ENCODE measurements around the gene CFL1.
A peak's percentile ranks its signal among the peaks of the same experiment; 100 is the strongest.

The CFL1 gene

DNA sequence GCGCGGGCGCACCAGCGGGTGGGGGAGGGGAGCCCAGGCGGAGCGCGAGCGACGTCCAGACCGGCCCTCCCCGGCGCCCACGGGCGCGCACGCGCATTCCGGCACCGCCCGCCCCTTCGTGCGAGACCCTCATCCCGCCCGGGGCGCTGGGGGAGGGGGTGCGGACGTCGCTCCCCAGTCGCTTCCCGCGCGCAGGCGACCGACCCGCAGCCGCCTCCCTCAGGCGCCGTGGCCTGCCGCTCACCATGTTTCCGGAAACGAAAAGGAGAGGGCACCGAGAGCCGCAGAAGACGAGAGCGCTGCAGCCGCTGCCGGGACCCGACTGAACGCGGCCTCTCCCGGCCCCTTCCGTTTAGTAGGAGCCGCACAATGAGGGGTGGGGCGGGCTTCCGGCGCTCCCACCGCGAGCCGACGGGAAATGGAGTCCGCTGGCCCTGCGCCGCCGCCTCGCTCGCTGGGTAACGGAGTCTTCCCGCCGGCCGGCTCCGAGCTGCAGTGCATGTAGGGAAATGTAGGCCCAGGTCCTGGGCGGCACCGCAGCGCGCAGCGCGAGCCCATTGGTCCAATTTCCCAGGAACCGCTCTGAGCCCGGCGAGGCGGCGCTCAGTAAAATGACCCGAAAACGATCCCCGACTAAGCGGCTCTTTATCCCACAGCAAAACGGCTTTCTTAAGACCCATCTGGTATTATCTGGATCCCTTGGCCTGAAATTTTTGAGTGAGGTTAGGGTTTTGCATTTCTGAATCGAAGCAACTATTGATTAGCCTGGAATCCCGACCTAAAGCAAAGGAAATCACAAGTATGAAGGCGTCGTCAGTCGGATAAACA is at the start of gene CFL1:
CFL1 (minus strand) TSS at position 328 of the 828 bp plus-strand sequence; CDS start at position 247, 81 bp downstream.
- no peaks in the 10 kb centered on the region for H3K27me3 ChIP-seq (ENCODE audit: control insufficient read depth in 1 of 2, insufficient read depth in 2 of 2, low read length in 2 of 2)
- peaks cover 45 to 52% of the 10 kb centered on the region in 2 donors for H3K4me1 ChIP-seq (ENCODE audit: control insufficient read depth in 1 of 2, insufficient read depth in 2 of 2, low read length in 2 of 2)
- peak within 1 kb of the TSS; percentile 96 to 98 for H3K4me3 ChIP-seq (ENCODE audit: low read depth in 1 of 2, low read length in 2 of 2)
- no peaks in the 10 kb centered on the region for H3K9me3 ChIP-seq (ENCODE audit: control insufficient read depth in 1 of 2, low read length in 2 of 2)
- peak within 1 kb of the TSS; percentile 86 to 87 for H3K9ac ChIP-seq (ENCODE audit: low read depth in 1 of 2, low read length in 2 of 2)
- H3K36me3 ChIP-seq (ENCODE audit: control insufficient read depth in 1 of 2, insufficient read depth in 2 of 2, low read length in 2 of 2) = peaks cover 25 to 46% of the 10 kb centered on the region in 2 donors
- peak within 1 kb of the TSS; percentile 94 for H3K27ac ChIP-seq (ENCODE audit: low read depth, low read length)

DNA sequence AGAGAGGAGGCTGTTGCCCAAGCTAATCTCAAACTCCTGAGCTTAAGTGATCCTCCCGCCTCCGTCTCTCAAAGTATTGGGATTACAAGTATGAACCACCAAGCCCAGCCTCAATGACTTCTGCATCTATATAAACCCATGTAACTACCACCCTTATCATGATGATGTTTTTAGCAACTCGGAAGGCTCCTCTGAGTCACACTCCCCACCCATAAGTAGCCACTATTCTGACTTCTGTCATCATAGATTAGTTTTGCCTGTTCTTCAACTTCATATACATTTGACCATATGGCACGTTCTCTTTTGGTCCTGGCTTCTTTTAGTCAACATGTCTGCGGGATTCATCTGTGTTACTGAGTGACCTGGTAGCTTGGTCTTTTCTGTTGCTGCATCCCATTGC is 48.6 kb upstream of the CFL1 start:
- peaks cover 0 to 6% of the 10 kb centered on the region in 2 donors for H3K4me1 ChIP-seq (ENCODE audit: control insufficient read depth in 1 of 2, insufficient read depth in 2 of 2, low read length in 2 of 2)
- H3K36me3 ChIP-seq (ENCODE audit: control insufficient read depth in 1 of 2, insufficient read depth in 2 of 2, low read length in 2 of 2) = no peaks in the 10 kb centered on the region
- no peak overlapping the region for H3K27ac ChIP-seq (ENCODE audit: low read depth, low read length)
- H3K9ac ChIP-seq (ENCODE audit: low read depth in 1 of 2, low read length in 2 of 2) = no peak overlapping the region
- no peak overlapping the region for H3K4me3 ChIP-seq (ENCODE audit: low read depth in 1 of 2, low read length in 2 of 2)
- no peaks in the 10 kb centered on the region for H3K27me3 ChIP-seq (ENCODE audit: control insufficient read depth in 1 of 2, insufficient read depth in 2 of 2, low read length in 2 of 2)
- no peaks in the 10 kb centered on the region for H3K9me3 ChIP-seq (ENCODE audit: control insufficient read depth in 1 of 2, low read length in 2 of 2)

DNA sequence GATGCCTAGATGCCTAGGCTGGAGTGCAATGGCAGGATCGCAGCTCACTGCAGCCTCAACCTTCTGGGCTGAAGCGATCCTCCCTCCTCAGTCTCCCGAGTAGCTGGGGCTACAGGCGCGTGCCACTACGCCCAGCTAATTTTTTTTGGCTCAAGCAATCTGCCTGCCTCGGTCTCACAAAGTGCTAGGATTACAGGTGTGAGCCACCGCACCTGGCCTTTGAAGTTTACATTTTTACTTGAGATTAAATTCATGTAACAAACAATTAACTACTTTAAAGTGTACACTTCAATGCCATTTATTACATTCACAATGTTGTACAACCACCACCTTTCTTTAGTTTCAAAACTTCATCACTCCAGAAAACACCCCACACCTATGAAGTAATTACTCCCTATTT is 45.7 kb upstream of the CFL1 start:
- no peaks in the 10 kb centered on the region for H3K9me3 ChIP-seq (ENCODE audit: control insufficient read depth in 1 of 2, low read length in 2 of 2)
- H3K4me3 ChIP-seq (ENCODE audit: low read depth in 1 of 2, low read length in 2 of 2) = no peak overlapping the region
- no peak overlapping the region for H3K27ac ChIP-seq (ENCODE audit: low read depth, low read length)
- H3K9ac ChIP-seq (ENCODE audit: low read depth in 1 of 2, low read length in 2 of 2) = no peak overlapping the region
- H3K27me3 ChIP-seq (ENCODE audit: control insufficient read depth in 1 of 2, insufficient read depth in 2 of 2, low read length in 2 of 2) = peaks cover 9 to 11% of the 10 kb centered on the region in 2 donors
- H3K36me3 ChIP-seq (ENCODE audit: control insufficient read depth in 1 of 2, insufficient read depth in 2 of 2, low read length in 2 of 2) = no peaks in the 10 kb centered on the region
- peaks cover 4 to 12% of the 10 kb centered on the region in 2 donors for H3K4me1 ChIP-seq (ENCODE audit: control insufficient read depth in 1 of 2, insufficient read depth in 2 of 2, low read length in 2 of 2)

GRCh38 chr11:65903068-65903481 is 45.1 kb upstream of the CFL1 start:
- Histone ChIP-seq H3K4me1 (ENCODE audit: control insufficient read depth in 1 of 2, insufficient read depth in 2 of 2, low read length in 2 of 2) (peaks cover 5 to 12% of the 10 kb centered on the region in 2 donors), H3K27ac (ENCODE audit: low read depth, low read length) (no peak overlapping the region), H3K4me3 (ENCODE audit: low read depth in 1 of 2, low read length in 2 of 2) (no peak overlapping the region), H3K9ac (ENCODE audit: low read depth in 1 of 2, low read length in 2 of 2) (no peak overlapping the region), H3K36me3 (ENCODE audit: control insufficient read depth in 1 of 2, insufficient read depth in 2 of 2, low read length in 2 of 2) (no peaks in the 10 kb centered on the region), H3K9me3 (ENCODE audit: control insufficient read depth in 1 of 2, low read length in 2 of 2) (no peaks in the 10 kb centered on the region), H3K27me3 (ENCODE audit: control insufficient read depth in 1 of 2, insufficient read depth in 2 of 2, low read length in 2 of 2) (peaks cover 9 to 11% of the 10 kb centered on the region in 2 donors)

DNA sequence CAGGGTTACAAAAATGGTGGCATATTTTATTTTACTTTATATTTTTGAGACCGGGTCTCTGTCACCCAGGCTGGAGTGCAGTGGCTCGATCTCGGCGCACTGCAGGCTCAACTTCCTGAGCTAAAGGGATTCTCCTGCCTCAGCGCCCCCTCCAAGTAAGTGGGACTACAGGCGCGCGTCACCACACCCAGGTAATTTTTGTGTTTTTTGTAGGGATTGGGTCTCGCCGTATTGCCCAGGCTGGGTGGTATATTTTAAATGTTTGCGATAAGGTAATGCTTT is 42.9 kb upstream of the CFL1 start:
- Histone ChIP-seq H3K27ac (ENCODE audit: low read depth, low read length) (no peak overlapping the region), H3K4me3 (ENCODE audit: low read depth in 1 of 2, low read length in 2 of 2) (no peak overlapping the region)

GRCh38 chr11:65900125-65900898 is 42.3 kb upstream of the CFL1 start, which contains the start of gene FOSL1:
FOSL1 (minus strand) TSS chr11:65900388; CDS start chr11:65900339, 49 bp downstream.
- Histone ChIP-seq H3K27ac (ENCODE audit: low read depth, low read length) (peak within 1 kb of the TSS; percentile 47), H3K36me3 (ENCODE audit: control insufficient read depth in 1 of 2, insufficient read depth in 2 of 2, low read length in 2 of 2) (no peaks in the 10 kb centered on the region), H3K27me3 (ENCODE audit: control insufficient read depth in 1 of 2, insufficient read depth in 2 of 2, low read length in 2 of 2) (peaks cover 9 to 11% of the 10 kb centered on the region in 2 donors), H3K4me1 (ENCODE audit: control insufficient read depth in 1 of 2, insufficient read depth in 2 of 2, low read length in 2 of 2) (peaks cover 5 to 12% of the 10 kb centered on the region in 2 donors), H3K9ac (ENCODE audit: low read depth in 1 of 2, low read length in 2 of 2) (peak within 1 kb of the TSS in 1 of 2 donors; percentile 35), H3K4me3 (ENCODE audit: low read depth in 1 of 2, low read length in 2 of 2) (peak within 1 kb of the TSS; percentile 61 to 62), H3K9me3 (ENCODE audit: control insufficient read depth in 1 of 2, low read length in 2 of 2) (no peaks in the 10 kb centered on the region)

More for the DNA sequence above, 42.9 kb upstream of the CFL1 start:
- Histone ChIP-seq H3K9ac (ENCODE audit: low read depth in 1 of 2, low read length in 2 of 2) (no peak overlapping the region), H3K27me3 (ENCODE audit: control insufficient read depth in 1 of 2, insufficient read depth in 2 of 2, low read length in 2 of 2) (peaks cover 9 to 11% of the 10 kb centered on the region in 2 donors), H3K36me3 (ENCODE audit: control insufficient read depth in 1 of 2, insufficient read depth in 2 of 2, low read length in 2 of 2) (no peaks in the 10 kb centered on the region), H3K4me1 (ENCODE audit: control insufficient read depth in 1 of 2, insufficient read depth in 2 of 2, low read length in 2 of 2) (peaks cover 5 to 12% of the 10 kb centered on the region in 2 donors), H3K9me3 (ENCODE audit: control insufficient read depth in 1 of 2, low read length in 2 of 2) (no peaks in the 10 kb centered on the region)

DNA sequence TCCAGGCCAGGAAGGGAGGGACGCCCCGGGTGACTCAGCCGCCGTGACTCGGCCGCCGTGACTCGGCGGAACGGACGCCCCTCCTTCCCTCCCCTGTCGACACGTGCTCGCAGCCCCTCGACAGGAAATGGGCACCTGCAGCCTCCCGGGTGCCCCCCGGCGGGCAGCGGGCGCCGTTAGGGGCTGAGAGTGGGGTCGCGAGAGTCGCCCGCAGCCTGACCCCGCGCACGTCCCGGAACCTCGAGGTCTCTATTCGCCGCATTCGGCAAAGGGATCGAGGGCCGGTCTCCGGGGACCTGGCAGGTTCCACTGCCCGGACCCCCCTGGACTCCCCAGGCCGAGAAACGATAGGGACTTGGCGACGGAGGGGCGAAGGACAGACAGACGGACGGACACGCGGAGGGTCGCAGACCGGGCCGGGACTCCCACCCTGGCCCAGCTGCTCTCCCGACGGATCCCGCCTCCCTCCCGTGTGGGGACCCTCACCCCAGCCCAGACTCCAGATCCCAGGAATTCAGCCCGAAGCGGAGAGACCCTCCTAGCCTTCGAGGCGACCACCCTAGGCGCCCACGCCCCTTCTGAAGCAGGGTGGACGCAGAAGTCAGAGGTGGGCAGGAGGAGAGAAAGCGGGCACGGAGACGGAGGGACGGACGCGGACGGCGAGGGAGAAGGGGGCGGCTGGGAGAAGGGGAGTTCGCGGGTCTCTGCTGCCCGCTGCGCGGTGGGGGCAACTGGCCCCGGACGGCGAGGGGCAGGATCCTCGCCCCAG is 41.6 kb upstream of the CFL1 start:
- H3K4me1 ChIP-seq (ENCODE audit: control insufficient read depth in 1 of 2, insufficient read depth in 2 of 2, low read length in 2 of 2) = peaks cover 5 to 12% of the 10 kb centered on the region in 2 donors
- H3K4me3 ChIP-seq (ENCODE audit: low read depth in 1 of 2, low read length in 2 of 2) = peak overlapping the region; percentile 61 to 62
- H3K36me3 ChIP-seq (ENCODE audit: control insufficient read depth in 1 of 2, insufficient read depth in 2 of 2, low read length in 2 of 2) = no peaks in the 10 kb centered on the region
- H3K9ac ChIP-seq (ENCODE audit: low read depth in 1 of 2, low read length in 2 of 2) = peak overlapping the region in 1 of 2 donors; percentile 35
- no peaks in the 10 kb centered on the region for H3K9me3 ChIP-seq (ENCODE audit: control insufficient read depth in 1 of 2, low read length in 2 of 2)
- H3K27ac ChIP-seq (ENCODE audit: low read depth, low read length) = peak overlapping the region; percentile 47
- peaks cover 9 to 11% of the 10 kb centered on the region in 2 donors for H3K27me3 ChIP-seq (ENCODE audit: control insufficient read depth in 1 of 2, insufficient read depth in 2 of 2, low read length in 2 of 2)

- Histone ChIP-seq H3K36me3 (ENCODE audit: control insufficient read depth in 1 of 2, insufficient read depth in 2 of 2, low read length in 2 of 2) (no peaks in the 10 kb centered on the region), H3K4me3 (ENCODE audit: low read depth in 1 of 2, low read length in 2 of 2) (peak overlapping the region; percentile 61 to 62), H3K27me3 (ENCODE audit: control insufficient read depth in 1 of 2, insufficient read depth in 2 of 2, low read length in 2 of 2) (peaks cover 9 to 11% of the 10 kb centered on the region in 2 donors), H3K9ac (ENCODE audit: low read depth in 1 of 2, low read length in 2 of 2) (no peak overlapping the region), H3K9me3 (ENCODE audit: control insufficient read depth in 1 of 2, low read length in 2 of 2) (no peaks in the 10 kb centered on the region), H3K4me1 (ENCODE audit: control insufficient read depth in 1 of 2, insufficient read depth in 2 of 2, low read length in 2 of 2) (peaks cover 5 to 17% of the 10 kb centered on the region in 2 donors), H3K27ac (ENCODE audit: low read depth, low read length) (no peak overlapping the region)
Measured at GRCh38 chr11:65898656-65899355, 40.8 kb upstream of the CFL1 start.

- Histone ChIP-seq H3K27me3 (ENCODE audit: control insufficient read depth in 1 of 2, insufficient read depth in 2 of 2, low read length in 2 of 2) (peaks cover 9 to 11% of the 10 kb centered on the region in 2 donors), H3K36me3 (ENCODE audit: control insufficient read depth in 1 of 2, insufficient read depth in 2 of 2, low read length in 2 of 2) (no peaks in the 10 kb centered on the region), H3K4me1 (ENCODE audit: control insufficient read depth in 1 of 2, insufficient read depth in 2 of 2, low read length in 2 of 2) (peaks cover 10 to 32% of the 10 kb centered on the region in 2 donors), H3K9me3 (ENCODE audit: control insufficient read depth in 1 of 2, low read length in 2 of 2) (no peaks in the 10 kb centered on the region), H3K27ac (ENCODE audit: low read depth, low read length) (no peak overlapping the region), H3K9ac (ENCODE audit: low read depth in 1 of 2, low read length in 2 of 2) (no peak overlapping the region), H3K4me3 (ENCODE audit: low read depth in 1 of 2, low read length in 2 of 2) (no peak overlapping the region)
Measured at GRCh38 chr11:65897020-65897471, 39.1 kb upstream of the CFL1 start.
